WTC11 (cell line): ENCODE data around the gene PTPRN2.

Experiments used
- CTCF ChIP-seq: fragments of 200-600 bp; IDR thresholded peaks from 2 replicates; pipeline ENCODE4 v1.8.0; 2022; ENCODE audit warnings: antibody characterized with exemption
- NFATC4 ChIP-seq: fragments of 250-450 bp; sonication (Bioruptor Pico); IDR thresholded peaks from 2 replicates; pipeline ENCODE4 v1.9.0; 2021; ENCODE audit warnings: mild to moderate bottlenecking
- ZNF138 ChIP-seq: sonication (generic); formaldehyde crosslinking; conservative IDR thresholded peaks from 2 replicates; pipeline ENCODE4 v1.8.1; 2022; ENCODE audit warnings: mild to moderate bottlenecking, moderate library complexity, missing genetic modification reagents

- TF ChIP-seq CTCF (no peak), NFATC4 (no peak), ZNF138 (no peak)
Observed at GRCh38 chr7:158516524-158516923, 71.1 kb downstream of the PTPRN2 start.
